Endothelial cell of umbilical vein (primary cell): ENCODE measurements around the gene CYCS. TPM values are rescaled to one million over a fixed set of nuclear protein-coding genes. Genes with fewer than 3 reads are reported as not detected.

ENCODE experiments used
- BruUV-seq: library from RNA; stranded (reverse); fragments of 400-500 nt; replicated peaks from 2 replicates; lab custom pipeline; 2021; lab: Mats Ljungman, UMichigan
- CTCF ChIA-PET: fragments of 300-600, 350-600 bp; sonication (Branson Sonifier 250); formaldehyde crosslinking; loops from one replicate; lab custom pipeline; 2021; ENCODE audit warnings: antibody characterized with exemption, inconsistent platforms; lab: Charles Lee
- POLR2A ChIA-PET: fragments of 300-600, 350-600 bp; sonication (Branson Sonifier 250); formaldehyde crosslinking; loops from one replicate; lab custom pipeline; 2021; ENCODE audit warnings: antibody characterized with exemption, inconsistent platforms; lab: Charles Lee
- DNase-seq: peaks from one replicate; pipeline ENCODE4 v3.0.0-alpha.2; 2011; ENCODE audit warnings: low read depth, low spot score
- FAIRE-seq: peaks from 2 replicates; lab custom pipeline; 2011; peaks lifted over from hg19 to GRCh38; lab: Jason Lieb, UNC
- H2AFZ ChIP-seq: 2 replicates; pipeline ENCODE4 v1.6.0; 2012; ENCODE audit warnings: low read depth, low read length, control low read depth, inconsistent platforms
- H3K27ac ChIP-seq: 2 replicates; pipeline ENCODE4 v1.5.1; 2011; ENCODE audit warnings: low read depth, mild to moderate bottlenecking, control low read depth, low read length, moderate library complexity; ENCODE audit not compliant: insufficient read depth
- H3K27me3 ChIP-seq, 2 experiments: 2 replicates each; pipeline versions ENCODE4 v1.6.0 to v1.6.1; 2011; ENCODE audit warnings: low read length in 2 of 2, mixed read lengths in 1 of 2; ENCODE audit not compliant: control insufficient read depth in 2 of 2, insufficient read depth in 2 of 2
- H3K36me3 ChIP-seq, 2 experiments: 2 replicates in 1 of 2; 3 replicates in 1 of 2; pipeline ENCODE4 v1.5.1; 2011; ENCODE audit warnings: low read length in 2 of 2, mild to moderate bottlenecking in 1 of 2, moderate library complexity in 1 of 2; ENCODE audit not compliant: control insufficient read depth in 2 of 2, insufficient read depth in 2 of 2; ENCODE audit errors: extremely low read depth in 1 of 2
- H3K4me1 ChIP-seq: 3 replicates; pipeline ENCODE4 v1.5.1; 2011; ENCODE audit warnings: mild to moderate bottlenecking, low read length; ENCODE audit not compliant: control insufficient read depth, insufficient read depth; ENCODE audit errors: extremely low read depth
- H3K4me2 ChIP-seq: 2 replicates; pipeline ENCODE4 v1.6.1; 2011; ENCODE audit warnings: low read length, control low read depth, mixed read lengths; ENCODE audit not compliant: insufficient read depth
- H3K4me3 ChIP-seq, 3 experiments: fragments of 200-600 bp in 1 of 3; sonication (generic), shearing (Covaris generic) in 1 of 3; replicated peaks in 1 of 3; 2 replicates each; pipeline ENCODE4 v1.5.1; 2011 to 2016; ENCODE audit warnings: control low read depth in 3 of 3, low read length in 3 of 3, mild to moderate bottlenecking in 2 of 3, inconsistent platforms in 1 of 3, low read depth in 1 of 3, moderate library complexity in 1 of 3; ENCODE audit not compliant: insufficient read depth in 1 of 3
- H3K79me2 ChIP-seq: 2 replicates; pipeline ENCODE4 v1.6.0; 2012; ENCODE audit warnings: low read length, inconsistent platforms; ENCODE audit not compliant: control insufficient read depth, insufficient read depth
- H3K9ac ChIP-seq: replicated peaks from 2 replicates; pipeline ENCODE3; 2011; ENCODE audit warnings: low read length, control low read depth; ENCODE audit not compliant: insufficient read depth; ENCODE audit errors: extremely low read depth
- H3K9me1 ChIP-seq: replicated peaks from 3 replicates; pipeline ENCODE4 v1.6.0; 2011; ENCODE audit warnings: mild to moderate bottlenecking, low read length; ENCODE audit not compliant: control insufficient read depth, insufficient read depth; ENCODE audit errors: extremely low read depth
- H3K9me3 ChIP-seq: replicated peaks from 2 replicates; pipeline ENCODE4 v1.5.1; 2012; ENCODE audit warnings: low read length, inconsistent platforms; ENCODE audit not compliant: control insufficient read depth, insufficient read depth
- H4K20me1 ChIP-seq: replicated peaks from 2 replicates; pipeline ENCODE3; 2011; ENCODE audit warnings: mild to moderate bottlenecking, low read length; ENCODE audit not compliant: control insufficient read depth, insufficient read depth; ENCODE audit errors: extremely low read depth
- GATA2 ChIP-seq: IDR thresholded peaks from 2 replicates; pipeline ENCODE4 v1.7.0; 2011; ENCODE audit warnings: low read depth, mild to moderate bottlenecking, moderate library complexity, mixed read lengths, low read length; ENCODE audit not compliant: insufficient read length, insufficient read depth
- JUN ChIP-seq: IDR thresholded peaks from 2 replicates; pipeline ENCODE4 v1.6.1; 2011; ENCODE audit warnings: borderline replicate concordance, low read depth; ENCODE audit not compliant: insufficient read length, insufficient read depth
- MYC ChIP-seq: IDR thresholded peaks from one replicate; pipeline ENCODE4 v1.6.1; 2011; ENCODE audit warnings: mild to moderate bottlenecking, low read depth, low read length
- POLR2A ChIP-seq: IDR thresholded peaks from 2 replicates; pipeline ENCODE4 v1.6.1; 2012; ENCODE audit warnings: low read depth, mild to moderate bottlenecking, control low read depth, low read length
- dilution Hi-C: fragments of 300-500 bp; cut with MboI; formaldehyde crosslinking; loops from one replicate; pipeline ENCODE4 v1.15.0; 2019; ENCODE audit warnings: low sequenced_read_pairs; ENCODE audit not compliant: extremely low pct_ligation_motif_present
- intact Hi-C: fragments of 100-400 bp; cut with micrococcal nuclease; formaldehyde crosslinking; loops from one replicate; pipeline ENCODE4 v1.10.0; 2022
- polyA plus RNA-seq, 4 experiments: library from polyadenylated mRNA; depleted of rRNA in 3 of 4; stranded (reverse) in 3 of 4; unstranded in 1 of 4; fragments of >200 nt; gene quantifications; 2 replicates each; pipeline versions ENCODE4 v1.2.1 to v1.2.3, GENCODE V29; 2011 to 2012; ENCODE audit warnings: missing spikeins in 1 of 4
- total RNA-seq: library from RNA; stranded (reverse); gene quantifications from 2 replicates; pipeline ENCODE4 v1.2.3, GENCODE V29; 2021

CYCS gene
- total and polyA plus RNA-seq, 2 donors (not counting 3 experiments of a cell fraction or from before 2014, with no cell fraction given), result 21.4 to 134 TPM

DNA sequence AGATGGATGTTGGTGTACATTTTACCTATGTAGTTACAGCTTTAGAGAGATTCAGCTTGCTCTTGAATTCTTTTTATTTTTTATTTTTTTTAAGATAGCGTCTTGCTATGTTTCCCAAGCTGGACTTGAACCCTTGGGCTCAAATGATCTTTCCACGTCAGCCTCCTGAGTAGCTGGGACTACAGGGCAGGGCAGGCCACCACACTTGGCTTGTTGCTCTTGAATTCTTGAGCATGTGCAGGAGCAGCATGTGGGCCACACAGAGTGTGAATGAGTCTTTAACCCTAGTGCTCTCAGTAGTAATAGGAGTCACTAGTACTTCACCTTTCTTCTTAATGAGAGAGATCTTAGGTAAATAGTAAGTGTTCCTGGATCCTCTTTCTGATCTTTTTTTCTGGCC is 26.7 kb upstream of the CYCS start:
- no peaks in the 10 kb centered on the region for H4K20me1 ChIP-seq
- H3K79me2 ChIP-seq, result no peaks in the 10 kb centered on the region
- H3K27me3 ChIP-seq, result no peaks in the 10 kb centered on the region
- ChIA-PET CTCF (no interaction called here), POLR2A (interaction anchor here (1.5 kb wide), 1 partner anchor 26 kb away, joined by 5 read pairs; the partner anchor contains the start of gene CYCS)
- H3K9ac ChIP-seq, result no peak overlapping the region
- TF ChIP-seq GATA2, result no peak
- H3K4me1 ChIP-seq, result no peaks in the 10 kb centered on the region
- no peaks in the 10 kb centered on the region for H3K36me3 ChIP-seq
- DNase-seq (no peak), FAIRE-seq (no peak)
- H3K9me1 ChIP-seq, result no peaks in the 10 kb centered on the region
- intact Hi-C loops, result no loop called here
- dilution Hi-C loops, result no loop called here
- H3K27ac ChIP-seq, result no peak overlapping the region
- H3K4me3 ChIP-seq, result no peak overlapping the region
- H3K4me2 ChIP-seq, result no peak overlapping the region
- H2AFZ ChIP-seq, result no peak overlapping the region
- no TSS peak for BruUV-seq
- H3K9me3 ChIP-seq, result no peaks in the 10 kb centered on the region

DNA sequence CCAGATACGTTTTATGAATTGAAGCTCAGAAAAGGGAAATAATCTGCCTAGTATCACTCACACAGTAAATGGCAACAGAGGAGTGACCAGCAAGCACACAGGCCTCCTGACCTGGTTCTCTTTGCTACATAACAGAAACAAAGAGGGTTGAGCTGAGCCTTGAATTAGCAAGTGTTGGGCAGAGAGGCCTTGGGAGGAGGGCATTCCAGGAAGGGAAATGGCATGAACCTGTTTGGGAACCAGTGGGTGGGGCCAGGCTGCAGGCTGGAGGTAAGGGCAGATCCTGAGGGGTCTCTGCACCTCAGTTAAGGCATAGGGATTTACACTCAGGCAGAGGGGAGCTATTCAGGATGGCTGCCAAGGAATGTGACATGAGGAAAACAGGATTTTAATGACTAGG is 24.8 kb upstream of the CYCS start:
- Histone ChIP-seq H3K4me3 (no peak overlapping the region), H4K20me1 (no peaks in the 10 kb centered on the region), H3K9me1 (no peaks in the 10 kb centered on the region), H3K79me2 (no peaks in the 10 kb centered on the region), H3K9ac (no peak overlapping the region), H3K4me1 (no peaks in the 10 kb centered on the region), H3K27ac (no peak overlapping the region), H3K4me2 (no peak overlapping the region), H3K36me3 (no peaks in the 10 kb centered on the region), H3K27me3 (no peaks in the 10 kb centered on the region), H3K9me3 (no peaks in the 10 kb centered on the region), H2AFZ (no peak overlapping the region)
- CTCF ChIA-PET, result interaction anchor here (1.3 to 2.7 kb wide), 3 partner anchors 8 to 67 kb away, joined by 4 to 8 read pairs (median 7); no protein-coding TSS in a partner anchor
- intact Hi-C loops, result no loop called here
- dilution Hi-C loops, result no loop called here
- POLR2A ChIA-PET, result no interaction called here
- no peak for FAIRE-seq
- no TSS peak for BruUV-seq
- no peak for TF ChIP-seq MYC
- no peak for TF ChIP-seq POLR2A
- TF ChIP-seq JUN, result no peak
- no peak for TF ChIP-seq GATA2
- no peak for DNase-seq
